Measurements from ENCODE around the gene FAM204A. TPM values are rescaled to one million over a fixed set of nuclear protein-coding genes. Genes with fewer than 3 reads are reported as not detected.

Gene FAM204A
- total and polyA plus RNA-seq, 10 of the 15 experiments (the other 5 are each of a cell fraction or from before 2014, with no cell fraction given) = 24.5 to 96.0 (median 67.6) TPM

DNA sequence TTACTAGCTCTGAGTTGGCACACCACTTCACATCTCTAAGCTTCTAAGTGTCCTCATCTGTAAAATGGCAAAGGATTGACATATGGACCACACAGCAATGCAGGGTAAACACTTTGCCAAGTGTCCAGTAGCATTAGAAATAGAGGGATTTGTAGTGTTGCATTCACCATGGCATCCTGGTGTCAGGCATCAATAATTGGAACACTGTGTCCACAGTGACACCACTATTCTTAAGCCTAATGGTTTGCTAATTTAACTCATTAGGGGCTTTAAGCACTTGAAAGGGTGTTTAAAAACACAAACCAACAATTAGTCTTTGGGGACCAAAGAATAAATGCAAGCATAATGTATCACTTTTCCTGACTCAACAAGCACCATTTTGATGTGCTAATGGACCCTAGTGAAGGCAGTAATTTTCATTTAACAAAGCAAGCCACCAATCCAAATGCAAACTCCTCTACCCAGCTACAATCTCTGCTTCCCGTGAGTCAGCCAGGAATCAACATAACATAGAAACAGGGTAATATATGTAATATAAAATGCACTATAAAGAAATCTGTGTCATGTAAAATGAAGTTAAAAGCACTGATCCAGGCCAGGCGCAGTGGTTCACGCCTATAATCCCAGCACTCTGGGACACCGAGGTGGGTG lies 75.9 kb downstream of the FAM204A start:
- ChIA-PET POLR2A (no interaction called here), SMC1A (ENCODE audit: uncharacterized antibody, unreplicated experiment) (interaction anchor here (0.9 to 1.4 kb wide), 4 partner anchors 13 to 65 kb away, joined by 3 read pairs; no protein-coding TSS in a partner anchor), CTCF (no interaction called here), RAD21 (ENCODE audit: unreplicated experiment) (no interaction called here)
- H3K4me3 ChIP-seq = no peak overlapping the region
- H3K36me3 ChIP-seq (ENCODE audit: control insufficient read depth in 2 of 2, insufficient read depth in 2 of 2, low read length in 1 of 2) = no peaks in the 10 kb centered on the region
- in situ Hi-C loops (cut with MboI) = no loop called here
- no peaks in the 10 kb centered on the region for H3K9me3 ChIP-seq (replicated peaks; ENCODE audit: control insufficient read depth, insufficient read depth, low read length)
- no TSS peak for BruUV-seq (replicated peaks)
- no peaks in the 10 kb centered on the region for H4K20me1 ChIP-seq (ENCODE audit: control insufficient read depth, insufficient read depth)
- no peak overlapping the region for H3K9ac ChIP-seq (ENCODE audit: control insufficient read depth, insufficient read depth, low read length)
- no peak overlapping the region for H3K27ac ChIP-seq (ENCODE audit: control insufficient read depth, insufficient read depth)
- ATAC-seq = no peak
- no peak for DNase-seq (ENCODE audit: low read depth, low spot score)
- intact Hi-C loops (cut with micrococcal nuclease; ENCODE audit: unreplicated experiment) = loop anchor here (10.0 kb wide), 1 partner anchor 159 kb away; no protein-coding TSS in a partner anchor
- FAIRE-seq = no peak
- H3K4me2 ChIP-seq (ENCODE audit: control insufficient read depth, insufficient read depth) = no peak overlapping the region
- no peaks in the 10 kb centered on the region for H3K4me1 ChIP-seq (ENCODE audit: control insufficient read depth, insufficient read depth, low read length)
- WGBS (ENCODE audit: insufficient coverage, insufficient replicate concordance, low lambda C conversion rate, missing lambda C conversion rate) = 26% methylated on average over 4 of the region's 4 CpGs
- H3K79me2 ChIP-seq (ENCODE audit: control insufficient read depth, insufficient read depth, low read length) = no peaks in the 10 kb centered on the region
- no peak overlapping the region for H2AFZ ChIP-seq (ENCODE audit: control insufficient read depth, low read depth, low read length)
- no peaks in the 10 kb centered on the region; a peak in 1 of 4 replicates for H3K27me3 ChIP-seq (replicated peaks in 1 of 2; ENCODE audit: control insufficient read depth in 2 of 2, insufficient read depth in 2 of 2, low read length in 1 of 2)
- TF ChIP-seq DPF2 (IDR thresholded peaks at IDR 0.05) (no peak), STAT1 (conservative IDR thresholded peaks at IDR 0.05) (no peak), NBN (IDR thresholded peaks at IDR 0.05) (no peak), ATF7 (IDR thresholded peaks at IDR 0.05; ENCODE audit: low read depth) (no peak), RAD21 (IDR thresholded peaks at IDR 0.05; ENCODE audit: insufficient read depth, low read depth, low read length) (no peak), TBL1XR1 (IDR thresholded peaks at IDR 0.05; ENCODE audit: low read depth, low read length) (no peak), ZNF217 (IDR thresholded peaks at IDR 0.05) (no peak), TCF12 (IDR thresholded peaks at IDR 0.05; ENCODE audit: low read depth, low read length) (no peak), POLR2AphosphoS2 (IDR thresholded peaks at IDR 0.05; ENCODE audit: low read depth, low read length) (no peak), NFYA (IDR thresholded peaks at IDR 0.05; ENCODE audit: borderline replicate concordance, low read depth, low read length) (no peak), RFX5 (IDR thresholded peaks at IDR 0.05; ENCODE audit: low read depth, low read length) (no peak), CBFB (IDR thresholded peaks at IDR 0.05; ENCODE audit: low read depth) (no peak)
- TF ChIP-seq, protein P1, sequence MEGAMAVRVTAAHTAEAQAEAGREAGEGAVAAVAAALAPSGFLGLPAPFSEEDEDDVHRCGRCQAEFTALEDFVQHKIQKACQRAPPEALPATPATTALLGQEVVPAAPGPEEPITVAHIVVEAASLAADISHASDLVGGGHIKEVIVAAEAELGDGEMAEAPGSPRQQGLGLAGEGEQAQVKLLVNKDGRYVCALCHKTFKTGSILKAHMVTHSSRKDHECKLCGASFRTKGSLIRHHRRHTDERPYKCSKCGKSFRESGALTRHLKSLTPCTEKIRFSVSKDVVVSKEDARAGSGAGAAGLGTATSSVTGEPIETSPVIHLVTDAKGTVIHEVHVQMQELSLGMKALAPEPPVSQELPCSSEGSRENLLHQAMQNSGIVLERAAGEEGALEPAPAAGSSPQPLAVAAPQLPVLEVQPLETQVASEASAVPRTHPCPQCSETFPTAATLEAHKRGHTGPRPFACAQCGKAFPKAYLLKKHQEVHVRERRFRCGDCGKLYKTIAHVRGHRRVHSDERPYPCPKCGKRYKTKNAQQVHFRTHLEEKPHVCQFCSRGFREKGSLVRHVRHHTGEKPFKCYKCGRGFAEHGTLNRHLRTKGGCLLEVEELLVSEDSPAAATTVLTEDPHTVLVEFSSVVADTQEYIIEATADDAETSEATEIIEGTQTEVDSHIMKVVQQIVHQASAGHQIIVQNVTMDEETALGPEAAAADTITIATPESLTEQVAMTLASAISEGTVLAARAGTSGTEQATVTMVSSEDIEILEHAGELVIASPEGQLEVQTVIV (IDR thresholded peaks at IDR 0.05; ENCODE audit: borderline replicate concordance, partially characterized antibody) = no peak
- TF ChIP-seq, protein P2, sequence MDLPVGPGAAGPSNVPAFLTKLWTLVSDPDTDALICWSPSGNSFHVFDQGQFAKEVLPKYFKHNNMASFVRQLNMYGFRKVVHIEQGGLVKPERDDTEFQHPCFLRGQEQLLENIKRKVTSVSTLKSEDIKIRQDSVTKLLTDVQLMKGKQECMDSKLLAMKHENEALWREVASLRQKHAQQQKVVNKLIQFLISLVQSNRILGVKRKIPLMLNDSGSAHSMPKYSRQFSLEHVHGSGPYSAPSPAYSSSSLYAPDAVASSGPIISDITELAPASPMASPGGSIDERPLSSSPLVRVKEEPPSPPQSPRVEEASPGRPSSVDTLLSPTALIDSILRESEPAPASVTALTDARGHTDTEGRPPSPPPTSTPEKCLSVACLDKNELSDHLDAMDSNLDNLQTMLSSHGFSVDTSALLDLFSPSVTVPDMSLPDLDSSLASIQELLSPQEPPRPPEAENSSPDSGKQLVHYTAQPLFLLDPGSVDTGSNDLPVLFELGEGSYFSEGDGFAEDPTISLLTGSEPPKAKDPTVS (IDR thresholded peaks at IDR 0.05; ENCODE audit: low read depth, low read length) = no peak
- TF ChIP-seq, protein P3, sequence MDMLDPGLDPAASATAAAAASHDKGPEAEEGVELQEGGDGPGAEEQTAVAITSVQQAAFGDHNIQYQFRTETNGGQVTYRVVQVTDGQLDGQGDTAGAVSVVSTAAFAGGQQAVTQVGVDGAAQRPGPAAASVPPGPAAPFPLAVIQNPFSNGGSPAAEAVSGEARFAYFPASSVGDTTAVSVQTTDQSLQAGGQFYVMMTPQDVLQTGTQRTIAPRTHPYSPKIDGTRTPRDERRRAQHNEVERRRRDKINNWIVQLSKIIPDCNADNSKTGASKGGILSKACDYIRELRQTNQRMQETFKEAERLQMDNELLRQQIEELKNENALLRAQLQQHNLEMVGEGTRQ (IDR thresholded peaks at IDR 0.05; ENCODE audit: borderline replicate concordance, low read depth, low read length) = no peak
- TF ChIP-seq, protein P4, sequence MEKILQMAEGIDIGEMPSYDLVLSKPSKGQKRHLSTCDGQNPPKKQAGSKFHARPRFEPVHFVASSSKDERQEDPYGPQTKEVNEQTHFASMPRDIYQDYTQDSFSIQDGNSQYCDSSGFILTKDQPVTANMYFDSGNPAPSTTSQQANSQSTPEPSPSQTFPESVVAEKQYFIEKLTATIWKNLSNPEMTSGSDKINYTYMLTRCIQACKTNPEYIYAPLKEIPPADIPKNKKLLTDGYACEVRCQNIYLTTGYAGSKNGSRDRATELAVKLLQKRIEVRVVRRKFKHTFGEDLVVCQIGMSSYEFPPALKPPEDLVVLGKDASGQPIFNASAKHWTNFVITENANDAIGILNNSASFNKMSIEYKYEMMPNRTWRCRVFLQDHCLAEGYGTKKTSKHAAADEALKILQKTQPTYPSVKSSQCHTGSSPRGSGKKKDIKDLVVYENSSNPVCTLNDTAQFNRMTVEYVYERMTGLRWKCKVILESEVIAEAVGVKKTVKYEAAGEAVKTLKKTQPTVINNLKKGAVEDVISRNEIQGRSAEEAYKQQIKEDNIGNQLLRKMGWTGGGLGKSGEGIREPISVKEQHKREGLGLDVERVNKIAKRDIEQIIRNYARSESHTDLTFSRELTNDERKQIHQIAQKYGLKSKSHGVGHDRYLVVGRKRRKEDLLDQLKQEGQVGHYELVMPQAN (conservative IDR thresholded peaks at IDR 0.05) = no peak
